Esophagus muscularis mucosa (tissue), 3 donors: Measurements from ENCODE around the gene PRSS53.
"Not testable (repeated sequence)": the region's sequence is repeated elsewhere in the genome, so short reads cannot be mapped to it uniquely, and the experiment has no call there.

Experiments used
- POLR2A ChIP-seq: fragments of 450-650 bp; IDR thresholded peaks from one replicate; pipeline ENCODE4 v1.6.1; 2017; ENCODE audit warnings: antibody characterized with exemption, moderate library complexity, mild to moderate bottlenecking, low read depth
- POLR2AphosphoS5 ChIP-seq, 2 donors: sonication (generic); formaldehyde crosslinking; IDR thresholded peaks; one replicate each; pipeline ENCODE4 v1.6.1; 2017; ENCODE audit warnings: antibody characterized with exemption in 2 of 2
- TF ChIP-seq, protein P1 (sequence below), 3 experiments: fragments of 200-600 bp in 2 of 3; fragments of 450-650 bp in 1 of 3; sonication (generic) in 2 of 3; IDR thresholded peaks; one replicate each; pipeline ENCODE4 v1.5.1; 2017 to 2019; ENCODE audit warnings: antibody characterized with exemption in 3 of 3, mild to moderate bottlenecking in 2 of 3, moderate library complexity in 1 of 3

DNA sequence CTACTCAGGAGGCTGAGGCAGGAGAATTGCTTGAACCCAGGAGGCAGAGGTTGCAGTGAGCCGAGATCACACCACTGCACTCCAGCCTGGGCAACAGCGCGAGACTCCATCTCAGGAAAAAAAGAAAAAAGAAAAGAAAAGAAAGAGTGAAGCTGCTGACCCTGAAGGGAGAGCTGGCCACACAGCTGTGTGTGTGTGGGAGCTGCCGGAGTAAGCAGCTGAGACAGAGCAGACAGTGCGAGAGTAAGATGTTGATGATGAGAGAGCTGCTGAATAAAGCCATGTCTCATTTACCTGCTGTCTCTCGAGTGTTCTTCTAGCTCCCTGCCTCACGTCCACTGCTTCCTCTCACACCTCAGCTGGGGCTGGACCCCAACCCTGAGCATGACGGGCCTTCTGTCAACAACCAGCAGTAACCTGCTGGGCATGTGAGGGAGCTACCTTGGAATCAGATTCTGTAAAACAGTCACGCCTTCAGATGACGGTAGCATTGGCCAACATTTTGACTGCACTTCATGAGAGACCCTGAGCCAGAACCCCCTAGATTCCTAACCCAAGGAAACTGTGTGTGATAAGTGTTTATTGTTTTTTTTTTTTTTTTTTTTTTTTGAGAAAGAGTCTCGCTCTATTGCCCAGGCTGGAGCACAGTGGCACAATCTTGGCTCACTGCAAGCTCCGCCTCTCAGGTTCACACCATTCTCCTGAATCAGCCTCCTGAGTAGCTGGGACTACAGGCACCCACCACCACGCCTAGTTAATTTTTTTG, 12.3 kb upstream of the PRSS53 start:
- not testable (repeated sequence) for TF ChIP-seq POLR2A; POLR2AphosphoS5 (IDR thresholded peaks at IDR 0.05)
- TF ChIP-seq, protein P1, sequence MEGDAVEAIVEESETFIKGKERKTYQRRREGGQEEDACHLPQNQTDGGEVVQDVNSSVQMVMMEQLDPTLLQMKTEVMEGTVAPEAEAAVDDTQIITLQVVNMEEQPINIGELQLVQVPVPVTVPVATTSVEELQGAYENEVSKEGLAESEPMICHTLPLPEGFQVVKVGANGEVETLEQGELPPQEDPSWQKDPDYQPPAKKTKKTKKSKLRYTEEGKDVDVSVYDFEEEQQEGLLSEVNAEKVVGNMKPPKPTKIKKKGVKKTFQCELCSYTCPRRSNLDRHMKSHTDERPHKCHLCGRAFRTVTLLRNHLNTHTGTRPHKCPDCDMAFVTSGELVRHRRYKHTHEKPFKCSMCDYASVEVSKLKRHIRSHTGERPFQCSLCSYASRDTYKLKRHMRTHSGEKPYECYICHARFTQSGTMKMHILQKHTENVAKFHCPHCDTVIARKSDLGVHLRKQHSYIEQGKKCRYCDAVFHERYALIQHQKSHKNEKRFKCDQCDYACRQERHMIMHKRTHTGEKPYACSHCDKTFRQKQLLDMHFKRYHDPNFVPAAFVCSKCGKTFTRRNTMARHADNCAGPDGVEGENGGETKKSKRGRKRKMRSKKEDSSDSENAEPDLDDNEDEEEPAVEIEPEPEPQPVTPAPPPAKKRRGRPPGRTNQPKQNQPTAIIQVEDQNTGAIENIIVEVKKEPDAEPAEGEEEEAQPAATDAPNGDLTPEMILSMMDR (IDR thresholded peaks at IDR 0.05) = not testable (repeated sequence)
